Fibroblast of skin of left biceps (primary cell): ENCODE measurements around the gene KLF4.

Source experiments
- DNase-seq, 2 experiments: peaks; one replicate each; pipeline ENCODE4 v3.0.0-alpha.2; 2013; ENCODE audit warnings: low read depth in 2 of 2

Gene KLF4

DNA sequence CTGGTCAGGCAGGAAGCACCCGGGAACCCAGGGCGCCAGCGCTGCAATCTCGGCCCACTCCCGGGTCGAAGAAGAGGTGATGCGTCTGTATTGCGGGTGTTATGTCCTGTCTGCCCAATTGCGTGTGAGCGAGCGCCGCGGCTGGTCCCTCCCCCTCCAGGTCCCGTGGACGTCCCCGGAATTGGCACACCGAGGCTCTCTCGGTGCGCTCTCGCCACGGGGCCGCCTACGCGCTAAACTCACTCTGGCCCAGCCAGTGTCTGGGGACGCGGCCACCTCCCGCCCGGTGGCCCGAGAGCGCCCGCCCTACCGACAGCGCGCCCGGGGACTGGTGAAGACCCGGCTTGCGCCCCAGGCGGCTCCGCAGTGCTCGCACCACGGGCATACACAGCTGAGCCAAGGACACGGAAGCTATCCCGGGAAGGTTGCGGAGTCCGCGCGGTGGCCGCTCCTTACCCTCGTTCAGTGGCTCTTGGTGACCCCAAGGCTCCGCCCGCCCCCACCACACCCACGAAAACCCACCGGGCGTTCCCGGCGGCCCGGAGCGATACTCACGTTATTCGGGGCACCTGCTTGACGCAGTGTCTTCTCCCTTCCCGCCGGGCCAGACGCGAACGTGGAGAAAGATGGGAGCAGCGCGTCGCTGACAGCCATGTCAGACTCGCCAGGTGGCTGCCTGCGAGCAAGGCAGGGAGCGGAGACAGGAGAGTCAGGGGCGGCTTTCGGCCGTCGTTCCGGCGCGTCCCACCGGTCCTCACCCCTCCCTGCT lies 1.0 kb downstream of the KLF4 start:
- DNase-seq: no peak

DNA sequence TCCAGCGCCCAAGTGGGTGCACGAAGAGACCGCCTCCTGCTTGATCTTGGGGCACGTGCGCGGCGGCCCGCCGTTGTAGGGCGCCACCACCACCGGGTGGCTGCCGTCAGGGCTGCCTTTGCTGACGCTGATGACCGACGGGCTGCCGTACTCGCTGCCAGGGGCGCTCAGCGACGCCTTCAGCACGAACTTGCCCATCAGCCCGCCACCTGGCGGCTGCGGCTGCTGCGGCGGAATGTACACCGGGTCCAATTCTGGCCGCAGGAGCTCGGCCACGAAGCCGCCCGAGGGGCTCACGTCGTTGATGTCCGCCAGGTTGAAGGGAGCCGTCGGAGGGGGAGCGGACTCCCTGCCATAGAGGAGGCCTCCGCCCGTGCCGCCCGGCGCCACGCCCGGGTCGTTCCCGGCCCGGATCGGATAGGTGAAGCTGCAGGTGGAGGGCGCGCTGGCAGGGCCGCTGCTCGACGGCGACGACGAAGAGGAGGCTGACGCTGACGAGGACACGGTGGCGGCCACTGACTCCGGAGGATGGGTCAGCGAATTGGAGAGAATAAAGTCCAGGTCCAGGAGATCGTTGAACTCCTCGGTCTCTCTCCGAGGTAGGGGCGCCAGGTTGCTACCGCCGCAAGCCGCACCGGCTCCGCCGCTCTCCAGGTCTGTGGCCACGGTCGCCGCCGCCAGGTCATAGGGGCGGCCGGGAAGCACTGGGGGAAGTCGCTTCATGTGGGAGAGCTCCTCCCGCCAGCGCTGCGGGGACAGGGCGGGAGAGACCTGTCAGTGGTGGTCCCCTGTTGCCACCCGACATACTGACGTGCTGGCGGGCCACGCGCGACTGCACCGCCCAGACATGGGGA lies 1.8 kb downstream of the KLF4 start:
- DNase-seq: no peak

DNA sequence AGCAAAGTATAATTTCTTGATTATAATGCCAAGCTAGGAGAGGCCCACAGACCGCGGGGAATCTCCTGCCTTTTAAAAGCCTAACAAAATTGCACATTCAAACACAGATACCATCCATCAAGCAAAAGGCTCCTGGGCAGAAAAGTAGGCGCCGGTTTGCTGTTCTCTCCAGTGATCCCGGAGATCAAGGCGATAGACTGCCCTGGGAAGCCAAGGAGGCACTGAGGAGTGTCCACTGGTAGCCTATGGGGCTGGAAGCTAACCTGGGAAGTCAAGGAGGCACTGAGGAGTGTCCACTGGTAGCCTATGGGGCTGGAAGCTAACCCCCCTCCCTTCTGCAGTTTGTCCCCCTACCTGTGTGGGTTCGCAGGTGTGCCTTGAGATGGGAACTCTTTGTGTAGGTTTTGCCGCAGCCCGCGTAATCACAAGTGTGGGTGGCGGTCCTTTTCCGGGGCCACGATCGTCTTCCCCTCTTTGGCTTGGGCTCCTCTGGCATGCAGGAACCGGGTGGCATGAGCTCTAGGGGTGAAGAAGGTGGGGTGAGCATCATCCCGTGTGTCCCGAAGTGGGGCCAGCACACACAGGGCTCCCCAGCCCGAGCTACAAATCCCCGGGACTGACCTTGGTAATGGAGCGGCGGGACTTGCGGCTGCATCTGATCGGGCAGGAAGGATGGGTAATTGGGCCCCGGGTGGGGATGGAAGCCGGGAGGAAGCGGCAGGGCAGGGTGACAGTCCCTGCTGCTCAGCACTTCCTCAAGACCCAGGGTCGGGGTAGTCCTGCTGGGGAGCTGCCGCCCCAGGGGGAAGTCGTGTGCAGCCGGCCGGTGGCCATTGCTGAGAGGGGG lies 2.7 kb downstream of the KLF4 start:
- DNase-seq: no peak

DNA sequence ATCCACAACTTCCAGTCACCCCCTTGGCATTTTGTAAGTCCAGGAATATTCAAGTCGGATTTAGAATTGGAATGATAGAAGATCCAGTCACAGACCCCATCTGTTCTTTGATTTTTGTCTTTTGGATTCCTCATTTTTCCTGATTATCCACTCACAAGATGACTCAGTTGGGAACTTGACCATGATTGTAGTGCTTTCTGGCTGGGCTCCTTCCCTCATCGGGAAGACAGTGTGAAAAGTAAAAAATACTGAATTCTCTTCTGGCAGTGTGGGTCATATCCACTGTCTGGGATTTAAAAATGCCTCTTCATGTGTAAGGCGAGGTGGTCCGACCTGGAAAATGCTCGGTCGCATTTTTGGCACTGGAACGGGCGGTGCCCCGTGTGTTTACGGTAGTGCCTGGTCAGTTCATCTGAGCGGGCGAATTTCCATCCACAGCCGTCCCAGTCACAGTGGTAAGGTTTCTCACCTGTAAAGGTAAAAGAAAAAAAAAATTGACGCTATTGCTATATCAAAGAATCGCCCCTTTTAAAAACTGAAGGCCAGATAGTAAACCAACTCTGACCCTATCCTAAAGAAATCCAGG lies 4.0 kb downstream of the KLF4 start:
- DNase-seq: no peak

DNA sequence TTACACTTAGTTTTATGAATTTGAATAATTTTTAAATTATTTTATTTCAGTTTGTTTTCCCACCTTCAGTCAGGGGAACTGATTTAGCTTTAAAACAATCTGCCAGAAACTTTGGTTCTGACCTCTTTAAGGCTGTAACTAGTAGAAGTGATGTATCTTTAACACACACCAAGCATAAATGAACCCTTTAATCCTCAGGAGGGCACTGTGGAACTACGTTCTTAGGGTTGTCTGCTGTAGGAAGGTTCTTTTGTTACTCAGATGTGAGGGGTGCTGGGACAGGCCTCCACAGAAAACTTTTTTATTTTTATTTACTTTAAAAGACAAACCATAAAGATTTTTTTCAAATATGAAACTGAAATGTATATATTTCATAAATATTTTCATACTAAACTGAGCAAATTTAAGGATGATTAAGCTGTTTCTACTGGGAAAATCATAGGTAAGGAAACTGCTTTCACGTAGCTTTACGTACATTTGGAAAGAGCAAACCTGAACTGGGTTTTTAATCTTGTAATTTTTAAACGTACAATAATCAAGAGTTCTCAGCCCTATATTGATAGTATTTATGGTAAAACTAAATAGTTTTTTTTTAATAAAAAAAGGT lies 5.3 kb downstream of the KLF4 start:
- peak; percentile 58 for DNase-seq

DNA sequence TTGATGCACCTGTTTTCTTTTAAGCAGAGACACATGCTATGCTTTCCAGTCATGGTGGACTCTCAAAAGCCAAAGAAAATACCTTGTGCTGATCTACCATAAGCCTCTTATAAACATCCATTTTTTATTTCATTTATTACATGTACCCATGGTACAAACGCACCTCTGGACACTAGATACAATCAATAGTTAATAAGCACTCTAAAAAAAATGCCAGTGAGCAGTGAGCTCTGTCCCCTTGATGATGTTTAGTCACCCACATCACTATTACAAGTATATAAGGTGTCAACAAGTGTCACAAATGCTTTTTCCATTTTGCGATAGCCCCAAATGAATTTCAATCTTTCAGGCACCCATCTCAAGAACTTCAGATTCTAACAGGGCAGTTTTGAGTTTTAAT lies 5.9 kb downstream of the KLF4 start:
- no peak for DNase-seq

DNA sequence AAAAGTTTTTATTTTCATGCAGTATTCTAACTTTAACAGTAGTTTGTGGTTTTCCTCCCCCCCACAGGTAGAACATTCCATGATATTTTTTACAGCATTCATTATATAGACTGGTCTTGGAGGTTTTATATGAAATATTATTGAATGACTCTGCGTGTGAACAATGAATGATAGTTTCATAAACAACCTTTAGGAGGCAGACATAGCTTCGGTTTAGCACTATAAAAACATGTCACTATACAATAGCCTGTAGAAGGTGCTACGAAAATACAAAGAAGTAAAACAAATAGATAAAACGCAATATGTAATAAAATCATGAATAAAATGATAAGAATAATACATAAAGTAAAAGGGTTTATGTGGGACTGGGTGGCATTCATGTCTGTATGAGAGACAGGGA lies 8.5 kb downstream of the KLF4 start:
- no peak for DNase-seq

DNA sequence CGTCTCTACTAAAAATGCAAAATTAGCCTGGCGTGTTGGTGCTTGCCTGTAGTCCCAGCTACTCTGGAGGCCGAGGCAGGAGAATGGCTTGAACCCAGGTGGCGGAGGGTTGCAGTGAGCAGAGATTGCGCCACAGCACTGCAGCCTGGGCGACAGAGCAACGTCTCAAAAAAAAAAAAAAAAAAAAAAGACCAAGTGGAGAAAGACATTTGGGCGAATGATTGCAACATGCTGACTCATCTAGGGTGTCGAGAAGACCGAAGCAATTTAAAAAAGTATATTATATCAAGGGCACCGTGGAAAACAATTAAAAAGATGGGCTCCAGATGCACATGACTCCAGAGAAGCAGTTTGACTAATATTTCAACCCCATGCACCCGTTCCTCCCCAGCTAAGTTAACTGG lies 9.2 kb downstream of the KLF4 start:
- DNase-seq: peak; percentile 71 to 72

DNA sequence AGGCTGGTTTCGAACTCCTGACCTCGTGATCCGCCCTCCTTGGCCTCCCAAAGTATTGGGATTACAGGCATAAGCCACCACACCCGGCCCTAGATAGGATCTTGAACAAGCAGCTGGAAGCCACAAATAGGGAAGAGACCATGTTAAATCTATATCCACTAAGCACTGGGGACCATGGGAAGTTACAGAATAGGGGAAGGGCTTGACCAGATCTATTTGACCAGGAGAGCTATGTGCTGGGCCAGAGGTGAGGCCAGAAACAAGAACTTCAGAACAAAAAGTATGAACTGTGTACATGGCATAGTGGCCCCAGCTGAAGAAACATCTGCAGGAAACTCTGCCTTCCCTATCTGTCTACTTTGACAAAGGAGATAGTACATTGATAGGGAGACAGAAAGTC lies 10.8 kb downstream of the KLF4 start:
- DNase-seq: no peak

DNA sequence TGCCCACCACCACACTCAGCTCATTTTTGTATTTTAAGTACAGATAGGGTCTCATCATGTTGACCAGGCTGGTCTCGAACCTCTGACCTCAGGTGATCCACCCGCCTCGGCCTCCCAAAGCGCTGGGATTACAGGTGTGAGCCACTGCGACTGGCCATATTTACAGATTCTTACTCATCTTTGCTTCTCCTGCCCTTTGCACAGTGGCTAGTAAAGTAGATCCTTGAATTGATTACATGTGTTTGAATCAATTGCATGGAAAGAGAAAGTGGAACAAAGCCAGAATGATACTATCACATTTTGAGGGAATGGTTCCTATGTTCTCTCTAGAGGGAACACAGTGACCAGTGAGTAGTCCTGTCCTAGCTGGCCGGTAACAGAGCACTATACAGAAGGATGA lies 15.4 kb downstream of the KLF4 start:
- DNase-seq: no peak

DNA sequence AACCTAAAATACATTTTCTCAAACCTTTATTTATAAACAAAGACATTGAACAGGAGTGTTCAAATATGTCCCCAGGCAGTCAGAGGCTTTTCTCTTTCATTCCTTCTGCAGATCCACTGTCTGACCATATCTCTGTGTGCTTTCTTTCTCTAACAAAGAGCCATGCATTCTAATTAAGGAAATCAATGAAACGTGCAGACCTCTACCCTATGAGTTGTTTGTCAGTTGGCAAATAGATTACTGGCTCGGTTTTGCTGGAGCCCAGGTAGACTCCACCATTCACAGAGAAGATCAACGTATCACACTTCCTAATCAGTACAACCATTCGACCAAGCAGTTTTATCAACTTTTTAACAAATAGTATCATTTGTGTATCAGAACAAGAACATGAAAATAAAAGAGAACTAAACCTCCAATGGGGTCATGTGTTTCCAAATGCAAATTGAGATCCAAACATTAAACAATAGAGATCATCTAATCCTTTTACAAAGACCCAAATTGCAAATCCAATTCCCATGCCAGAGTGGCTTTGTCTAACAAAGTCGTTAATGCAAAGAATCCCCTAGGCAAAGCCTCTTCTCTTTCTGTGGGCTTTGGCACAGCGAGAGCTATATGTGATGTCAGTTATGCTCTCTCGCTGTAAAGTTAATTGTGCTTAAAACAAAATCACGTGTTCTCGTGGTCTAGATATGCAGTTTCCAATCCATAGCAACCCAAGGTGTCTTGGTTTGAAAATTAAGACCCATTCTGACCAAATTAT lies 16.8 kb downstream of the KLF4 start:
- DNase-seq: no peak

DNA sequence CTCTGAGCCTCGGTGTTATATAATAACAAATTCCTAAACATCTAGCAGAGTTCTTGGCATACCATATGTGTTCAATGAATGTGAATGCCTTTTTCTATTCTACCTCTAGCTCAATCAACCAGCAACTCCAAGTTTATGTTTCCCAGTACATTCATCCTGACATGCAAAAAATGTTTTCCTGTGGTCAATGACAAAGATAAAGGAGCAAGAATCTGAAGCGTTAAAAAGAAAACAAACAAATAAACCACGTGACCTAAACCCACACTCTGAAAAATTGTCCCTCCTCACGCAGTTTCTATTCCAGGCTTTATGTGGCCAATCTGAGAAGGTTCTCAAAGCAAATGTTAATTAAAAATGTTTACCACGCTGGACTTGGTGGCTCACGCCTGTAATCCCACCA lies 18.0 kb downstream of the KLF4 start:
- DNase-seq: no peak

DNA sequence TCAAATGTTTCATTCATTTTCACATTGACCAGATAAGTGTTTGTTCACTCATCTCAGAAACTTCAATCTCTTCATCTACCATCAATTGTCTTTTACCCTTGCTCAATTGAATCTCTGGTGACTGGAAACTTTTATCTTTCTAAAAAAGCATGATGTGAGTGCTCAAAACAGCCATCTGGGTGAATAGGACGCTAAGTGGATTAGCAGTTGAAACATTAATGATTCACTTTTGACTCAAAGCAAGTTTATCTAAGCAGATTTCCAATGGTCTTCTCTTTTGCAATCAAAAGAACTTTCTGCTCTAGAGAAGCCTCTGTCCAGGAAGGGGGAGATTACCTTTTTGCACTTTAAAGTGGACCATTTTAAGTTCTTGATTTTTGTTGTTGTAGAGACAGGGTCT lies 22.2 kb downstream of the KLF4 start:
- DNase-seq: no peak

DNA sequence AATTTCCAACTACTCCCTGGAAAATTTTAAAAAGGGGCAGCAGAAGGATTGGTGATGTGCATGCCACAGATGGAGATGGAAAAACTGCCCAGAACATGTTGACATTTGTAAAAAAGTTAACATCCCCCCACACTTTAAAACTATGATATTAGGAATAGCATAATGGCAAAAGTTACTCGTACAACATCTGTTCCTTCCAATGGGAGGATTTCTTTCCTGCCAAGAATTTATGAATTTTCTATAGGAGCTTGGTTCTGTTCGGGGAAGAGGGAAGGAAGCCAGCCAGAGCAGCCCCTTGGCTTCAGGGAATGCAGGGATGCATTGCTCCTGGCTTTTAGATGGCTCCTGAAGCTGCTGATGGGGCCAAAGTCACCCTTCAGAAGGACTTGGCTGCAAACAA lies 22.7 kb downstream of the KLF4 start:
- DNase-seq: no peak

DNA sequence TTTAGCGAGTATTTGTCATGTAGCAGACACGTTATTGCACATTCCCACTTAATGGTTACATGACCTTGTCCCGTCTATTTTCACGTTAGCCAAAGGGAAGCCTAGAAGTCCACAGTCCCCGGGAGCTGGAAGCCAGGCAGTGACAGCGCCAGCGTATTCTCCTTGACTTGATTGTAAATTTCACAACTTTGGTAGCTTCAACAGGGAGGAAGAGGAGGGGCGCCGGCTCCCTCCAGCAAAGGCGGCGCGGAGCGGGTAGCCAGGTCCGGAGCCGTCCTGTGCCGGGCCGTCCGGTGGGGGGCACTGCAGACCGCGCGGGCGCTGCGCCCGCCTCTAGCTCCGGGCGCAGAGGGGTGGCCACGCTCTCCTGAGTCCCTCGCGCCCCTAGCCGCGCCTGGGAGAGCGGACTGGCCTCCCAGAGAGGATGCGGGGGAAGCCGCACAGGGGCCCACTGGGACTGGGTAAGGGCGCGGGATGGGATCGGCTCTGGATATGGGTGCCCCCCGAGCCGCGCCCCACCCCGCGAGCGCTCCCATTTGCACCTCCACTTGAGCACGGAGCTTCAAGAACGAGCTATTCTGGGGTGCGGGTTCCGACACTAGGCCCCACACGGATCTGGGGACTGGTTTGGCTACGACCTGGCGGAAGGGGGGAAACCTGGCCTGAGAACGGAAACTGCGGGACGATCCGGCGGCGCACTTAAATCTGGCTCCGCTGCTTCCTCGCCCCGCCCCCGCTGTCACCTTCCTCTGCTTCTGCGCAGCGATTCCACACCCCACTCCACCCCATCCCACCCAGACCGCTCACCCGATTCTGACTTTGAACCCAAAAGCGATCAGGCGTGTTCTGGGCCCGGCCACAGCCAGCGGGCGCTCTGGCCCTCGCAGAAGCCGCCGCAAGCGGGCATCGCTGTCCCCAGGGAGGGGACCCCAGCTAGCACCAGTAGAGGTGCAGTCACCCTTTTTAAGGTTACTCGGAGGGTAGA lies 23.8 kb downstream of the KLF4 start:
- DNase-seq: no peak

DNA sequence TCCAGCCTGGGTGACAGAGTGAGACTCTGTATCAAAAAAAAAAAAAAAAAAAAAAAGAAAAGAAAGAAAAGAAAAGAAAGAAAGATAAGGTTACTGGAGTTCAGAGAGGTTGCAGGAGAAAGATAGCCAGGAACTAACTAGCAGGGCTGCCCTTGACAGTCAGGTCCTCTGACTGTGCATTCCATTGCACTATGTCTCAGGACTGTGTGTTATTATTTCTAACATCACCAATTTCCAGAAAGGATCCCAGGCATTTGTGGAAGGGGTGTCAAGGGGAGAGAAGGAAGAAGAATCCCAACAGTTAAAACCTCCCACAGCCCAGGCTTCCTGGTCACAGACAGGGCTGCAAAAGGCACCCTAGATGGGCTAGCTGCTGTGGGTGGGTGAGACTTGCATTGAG lies 25.1 kb downstream of the KLF4 start:
- DNase-seq: no peak

DNA sequence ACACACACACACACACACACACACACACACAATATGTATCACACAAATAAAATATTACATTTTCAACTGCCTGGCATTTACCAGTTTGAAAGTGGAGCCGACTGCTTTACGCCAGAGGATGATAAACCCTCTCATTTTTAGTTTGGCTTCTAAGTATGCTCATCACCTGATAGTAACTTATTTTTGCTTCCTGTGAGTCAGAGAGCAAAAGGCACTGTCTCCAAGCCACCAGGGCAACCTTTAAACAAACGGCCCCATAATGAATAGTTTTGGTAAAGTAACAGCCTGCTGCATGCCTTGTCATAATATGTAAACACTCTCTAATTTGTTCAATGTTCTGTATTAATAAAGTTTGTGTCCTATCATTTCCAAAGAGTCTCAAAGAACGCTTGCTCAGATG lies 26.9 kb downstream of the KLF4 start:
- no peak for DNase-seq

DNA sequence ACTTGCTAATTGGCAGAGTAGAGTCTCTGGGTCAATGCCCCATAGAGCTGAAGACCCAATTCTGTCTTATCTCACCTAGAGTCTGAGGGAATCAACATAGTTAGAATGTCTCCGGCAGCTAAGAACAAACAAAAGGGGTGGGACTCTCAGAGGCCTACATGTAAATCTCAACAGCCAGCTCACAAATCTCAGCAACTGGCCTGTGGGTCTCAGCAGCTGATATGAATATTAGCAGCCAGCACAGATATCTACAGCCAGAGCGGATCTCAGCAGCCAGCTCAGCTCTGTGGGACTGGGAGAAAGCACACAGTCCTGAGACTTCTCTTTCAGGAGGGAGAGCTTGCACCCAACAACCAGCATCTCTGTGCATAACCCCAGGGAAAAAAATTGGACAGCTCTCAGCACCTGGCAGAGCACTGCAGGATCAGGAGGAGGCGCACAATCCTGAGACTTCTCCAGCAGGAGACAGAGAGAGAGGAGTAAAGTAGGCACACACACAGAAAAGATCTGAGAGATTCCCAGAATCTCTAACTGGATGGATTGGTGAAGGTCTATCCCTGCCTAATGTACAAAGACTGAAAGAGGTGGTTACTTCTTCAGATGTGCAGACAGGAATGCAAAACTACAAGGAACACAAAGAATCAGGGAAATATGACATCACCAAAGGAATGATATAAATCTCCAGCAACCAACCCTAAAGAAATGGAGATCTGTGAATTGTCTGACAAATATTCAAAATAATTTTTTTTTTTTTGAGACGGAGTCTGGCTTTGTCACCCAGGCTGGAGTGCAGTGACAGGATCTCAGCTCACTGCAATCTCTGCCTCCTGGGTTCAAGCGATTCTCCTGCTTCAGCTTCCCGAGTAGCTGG lies 29.2 kb downstream of the KLF4 start:
- DNase-seq: no peak
